AG09309 (cell line): Measurements from ENCODE around the gene GYS1.

Experiments used
- DNase-seq: peaks from one replicate; pipeline ENCODE4 v3.0.0-alpha.2; 2010; ENCODE audit warnings: low read depth
- H3K4me3 ChIP-seq: 2 replicates; pipeline ENCODE4 v1.5.1; 2011; ENCODE audit warnings: mild to moderate bottlenecking, low read depth, low read length, moderate library complexity; ENCODE audit not compliant: control insufficient read depth
- TF ChIP-seq, protein P1 (sequence below): IDR thresholded peaks from 2 replicates; pipeline ENCODE4 v1.5.1; 2011; ENCODE audit warnings: mild to moderate bottlenecking, low read depth, low read length, inconsistent platforms; ENCODE audit not compliant: insufficient read depth, control insufficient read depth; ENCODE audit errors: missing control alignments

The GYS1 gene

DNA sequence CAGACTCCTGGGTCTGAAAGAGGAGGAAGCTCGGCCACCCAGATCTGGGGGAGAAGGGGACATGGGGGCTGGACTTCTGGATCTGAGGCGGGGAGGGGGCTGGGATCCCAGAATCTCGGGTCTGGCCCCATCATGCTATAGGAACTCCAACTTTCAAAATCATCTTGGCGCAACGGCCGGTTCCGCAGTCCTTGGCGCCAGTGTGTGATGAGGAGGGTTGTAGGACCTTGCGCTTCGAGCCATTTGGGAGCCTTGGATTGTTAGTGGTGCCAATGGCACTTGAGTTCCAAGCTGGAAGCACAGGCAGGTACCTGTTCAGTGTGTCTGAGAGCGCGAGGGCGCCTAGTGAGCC is 902 bp upstream of the GYS1 start:
- no peak for DNase-seq

DNA sequence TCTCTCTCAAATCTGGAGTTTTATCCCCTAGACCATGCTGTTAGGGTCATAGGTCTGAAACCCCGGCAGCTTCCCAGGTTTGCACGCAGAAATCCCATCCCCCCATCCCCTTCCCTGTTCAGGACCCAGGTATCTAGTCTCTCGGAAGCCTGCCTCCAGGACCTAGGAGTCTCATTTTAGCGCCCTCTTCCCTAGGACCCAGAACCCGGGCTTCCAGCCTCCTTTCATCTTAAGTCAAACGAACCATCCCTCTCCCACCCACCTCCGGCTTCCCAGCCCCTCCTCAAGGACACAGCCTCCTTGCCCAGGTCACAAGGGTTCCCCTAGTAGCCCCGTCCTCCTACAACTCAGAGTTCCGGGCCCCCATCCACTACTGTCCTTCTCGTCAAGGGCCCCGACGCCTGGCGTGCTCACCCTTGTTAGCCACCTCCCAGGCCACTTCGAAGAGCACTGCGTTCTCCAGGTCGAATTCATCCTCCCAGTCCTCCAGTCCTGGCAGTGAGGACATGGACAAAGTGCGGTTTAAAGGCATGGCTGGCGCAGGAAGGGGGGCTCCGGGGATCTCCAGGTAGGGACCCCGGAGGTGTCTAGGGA is 431 bp downstream of the GYS1 start:
- TF ChIP-seq, protein P1, sequence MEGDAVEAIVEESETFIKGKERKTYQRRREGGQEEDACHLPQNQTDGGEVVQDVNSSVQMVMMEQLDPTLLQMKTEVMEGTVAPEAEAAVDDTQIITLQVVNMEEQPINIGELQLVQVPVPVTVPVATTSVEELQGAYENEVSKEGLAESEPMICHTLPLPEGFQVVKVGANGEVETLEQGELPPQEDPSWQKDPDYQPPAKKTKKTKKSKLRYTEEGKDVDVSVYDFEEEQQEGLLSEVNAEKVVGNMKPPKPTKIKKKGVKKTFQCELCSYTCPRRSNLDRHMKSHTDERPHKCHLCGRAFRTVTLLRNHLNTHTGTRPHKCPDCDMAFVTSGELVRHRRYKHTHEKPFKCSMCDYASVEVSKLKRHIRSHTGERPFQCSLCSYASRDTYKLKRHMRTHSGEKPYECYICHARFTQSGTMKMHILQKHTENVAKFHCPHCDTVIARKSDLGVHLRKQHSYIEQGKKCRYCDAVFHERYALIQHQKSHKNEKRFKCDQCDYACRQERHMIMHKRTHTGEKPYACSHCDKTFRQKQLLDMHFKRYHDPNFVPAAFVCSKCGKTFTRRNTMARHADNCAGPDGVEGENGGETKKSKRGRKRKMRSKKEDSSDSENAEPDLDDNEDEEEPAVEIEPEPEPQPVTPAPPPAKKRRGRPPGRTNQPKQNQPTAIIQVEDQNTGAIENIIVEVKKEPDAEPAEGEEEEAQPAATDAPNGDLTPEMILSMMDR, result no peak
- DNase-seq, result no peak
- peak overlapping the region; percentile 60 for H3K4me3 ChIP-seq

More for the DNA sequence above, 902 bp upstream of the GYS1 start:
- TF ChIP-seq, protein P1, result no peak
- H3K4me3 ChIP-seq, result peak overlapping the region; percentile 88

DNA sequence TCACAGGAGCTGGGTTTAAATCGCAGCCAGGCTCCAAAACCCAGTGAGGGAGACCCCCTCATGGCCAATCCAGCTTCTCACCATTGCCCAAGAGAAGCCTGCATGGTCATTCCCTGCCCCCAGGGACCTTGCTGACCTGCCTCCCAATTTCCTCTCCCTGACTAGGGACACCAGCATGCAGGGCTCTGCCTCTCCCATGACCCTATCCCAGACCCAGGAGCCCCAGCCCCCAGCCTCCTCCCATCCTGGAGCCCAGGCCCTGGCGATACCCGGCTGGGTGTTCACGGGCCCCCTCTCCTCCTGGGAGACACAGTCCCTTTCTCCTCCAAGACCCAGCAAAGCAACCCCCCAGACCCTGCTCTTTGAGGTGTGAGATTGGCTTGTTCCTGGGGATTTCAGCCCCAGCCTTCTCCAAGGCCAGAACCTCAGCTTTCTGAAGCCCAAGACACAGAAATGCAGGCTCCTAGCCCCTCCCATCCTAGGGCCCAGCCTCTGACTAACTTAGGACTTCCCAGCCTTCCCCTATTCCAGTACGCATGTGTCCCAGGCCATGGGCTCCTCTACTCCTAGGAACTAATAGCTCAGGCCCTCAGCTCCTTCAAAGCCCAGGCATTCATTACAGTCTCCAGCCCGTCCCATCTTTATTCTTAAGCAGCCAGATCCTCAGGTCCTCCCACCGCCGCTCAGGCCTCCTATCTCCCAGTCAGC is 1.1 kb downstream of the GYS1 start:
- TF ChIP-seq, protein P1, result no peak
- peak overlapping the region; percentile 60 for H3K4me3 ChIP-seq
- peak; percentile 45 for DNase-seq

DNA sequence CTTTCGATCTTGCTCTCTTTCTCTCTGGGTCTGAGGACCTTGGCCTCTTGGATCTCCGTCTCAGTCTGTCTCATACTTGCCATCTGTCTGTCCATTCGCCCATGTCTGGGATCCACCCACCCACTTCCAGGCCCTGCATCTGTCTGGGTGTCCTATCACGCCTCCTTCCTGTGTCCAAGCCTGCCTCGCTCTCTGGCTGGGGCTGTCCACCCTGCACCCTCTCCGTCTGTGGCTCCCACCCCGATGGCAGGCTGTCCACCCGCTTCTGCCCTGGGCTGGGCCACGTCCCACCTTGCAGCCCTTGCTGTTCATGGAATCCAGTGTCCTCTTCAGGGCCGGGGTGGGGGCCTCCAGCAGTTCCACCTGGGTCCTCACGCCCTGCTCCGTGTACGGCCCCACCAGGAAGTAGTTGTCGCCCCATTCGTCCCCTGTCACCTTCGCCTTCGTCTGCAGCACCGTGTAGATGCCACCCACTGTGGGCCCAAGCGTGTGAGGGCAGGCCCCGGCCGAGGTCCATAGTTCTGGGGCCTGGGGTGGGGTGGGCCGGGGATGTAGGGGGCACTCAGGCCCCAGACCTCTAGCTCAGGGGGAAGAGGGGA is 2.0 kb downstream of the GYS1 start:
- DNase-seq, result no peak
- H3K4me3 ChIP-seq, result peak overlapping the region; percentile 60
- TF ChIP-seq, protein P1, result no peak

DNA sequence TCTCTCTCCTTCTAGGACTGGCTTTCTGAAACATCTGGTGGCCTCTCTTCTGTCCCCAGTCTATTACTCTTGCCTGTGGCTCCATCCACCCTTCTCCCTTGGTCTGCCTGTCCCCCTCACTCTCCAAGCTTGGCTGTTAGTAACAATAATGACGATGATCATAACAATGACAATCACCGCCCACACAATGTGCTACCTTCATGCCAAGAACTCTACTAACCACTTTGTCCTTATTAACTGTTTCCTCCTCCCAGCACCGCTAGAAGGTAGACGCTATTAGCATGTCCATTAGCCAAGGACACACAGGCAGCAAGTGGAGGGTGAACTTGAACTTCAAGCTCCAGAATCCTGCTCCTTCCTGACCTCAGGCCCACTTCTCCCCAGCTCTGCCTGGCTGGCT is 2.7 kb downstream of the GYS1 start:
- H3K4me3 ChIP-seq, result no peak overlapping the region
- TF ChIP-seq, protein P1, result no peak
- no peak for DNase-seq

DNA sequence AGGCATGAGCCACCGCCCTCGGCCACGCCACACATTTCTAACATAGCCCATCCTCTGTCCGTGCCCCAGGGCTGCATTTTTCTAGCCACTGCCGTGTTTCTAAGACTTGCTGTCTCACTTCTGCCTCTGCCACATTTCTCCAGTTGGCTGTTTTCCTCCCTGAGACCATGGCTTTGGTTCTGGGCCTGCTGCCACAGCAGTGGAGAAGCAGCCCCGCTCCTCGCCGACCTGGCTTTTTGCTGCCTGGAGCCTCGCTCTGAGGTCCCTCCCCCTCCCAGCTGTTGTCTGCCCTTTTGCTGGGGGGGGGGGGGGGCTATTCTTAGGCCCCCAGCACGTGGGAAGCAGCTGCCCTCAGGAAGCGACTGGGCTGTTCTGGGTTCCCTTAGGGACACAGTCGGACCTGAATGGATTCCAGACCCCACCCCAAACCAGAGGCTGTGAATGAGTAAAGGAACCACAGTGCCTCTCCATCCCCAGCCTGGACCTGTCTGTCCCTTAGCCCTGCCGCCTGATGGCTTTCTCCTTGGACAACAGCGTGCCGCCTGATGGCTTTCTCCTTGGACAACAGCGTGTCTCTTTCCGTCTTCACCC is 3.3 kb downstream of the GYS1 start:
- DNase-seq, result no peak
- no peak overlapping the region for H3K4me3 ChIP-seq
- TF ChIP-seq, protein P1, result no peak
